GM19452 (cell line): ENCODE data around the gene ATP12A.

ENCODE experiments used
- ATAC-seq: cut with Tn5 transposase; IDR thresholded peaks from one replicate; pipeline ENCODE4 v1.9.1; 2021; ENCODE audit not compliant: unreplicated experiment

Gene ATP12A

GRCh38 chr13:24684600-24684998 lies 4.4 kb downstream of the ATP12A start:
- peak; percentile 44 for ATAC-seq

GRCh38 chr13:24685314-24685713 lies 5.1 kb downstream of the ATP12A start:
- no peak for ATAC-seq

GRCh38 chr13:24687611-24688010 lies 7.4 kb downstream of the ATP12A start:
- ATAC-seq, result no peak

- no peak for ATAC-seq
Observed at GRCh38 chr13:24688111-24688510, 7.9 kb downstream of the ATP12A start.

GRCh38 chr13:24688950-24689349 lies 8.7 kb downstream of the ATP12A start:
- no peak for ATAC-seq

GRCh38 chr13:24691381-24691780 lies 11.2 kb downstream of the ATP12A start:
- no peak for ATAC-seq

GRCh38 chr13:24692561-24692960 lies 12.4 kb downstream of the ATP12A start:
- no peak for ATAC-seq

GRCh38 chr13:24693862-24694471 lies 13.8 kb downstream of the ATP12A start:
- no peak for ATAC-seq

- ATAC-seq, result no peak
Observed at GRCh38 chr13:24694907-24695306, 14.7 kb downstream of the ATP12A start.

GRCh38 chr13:24698686-24699085 lies 18.5 kb downstream of the ATP12A start:
- ATAC-seq, result no peak

- ATAC-seq, result no peak
Observed at GRCh38 chr13:24699541-24699940, 19.3 kb downstream of the ATP12A start.

GRCh38 chr13:24700539-24700938 lies 20.3 kb downstream of the ATP12A start:
- ATAC-seq, result no peak

GRCh38 chr13:24706886-24707585 lies 26.8 kb downstream of the ATP12A start:
- no peak for ATAC-seq

- ATAC-seq, result peak; percentile 88
Observed at GRCh38 chr13:24709186-24709913, 29.1 kb downstream of the ATP12A start.

GRCh38 chr13:24713022-24713421 lies 32.8 kb downstream of the ATP12A start:
- ATAC-seq, result no peak

GRCh38 chr13:24716011-24716410 lies 35.8 kb downstream of the ATP12A start:
- no peak for ATAC-seq

- no peak for ATAC-seq
Observed at GRCh38 chr13:24716446-24716845, 36.2 kb downstream of the ATP12A start.

- no peak for ATAC-seq
Observed at GRCh38 chr13:24717217-24717616, 37.0 kb downstream of the ATP12A start.

- no peak for ATAC-seq
Observed at GRCh38 chr13:24718192-24718965, 38.2 kb downstream of the ATP12A start.

GRCh38 chr13:24719139-24719538 lies 38.9 kb downstream of the ATP12A start:
- ATAC-seq, result no peak

- no peak for ATAC-seq
Observed at GRCh38 chr13:24723206-24723605, 43.0 kb downstream of the ATP12A start.
